Fibroblast of lung (primary cell): ENCODE data around the gene SLC11A2.

Experiments used
- CTCF ChIP-seq, 2 donors: IDR thresholded peaks in 1 of 2; conservative IDR thresholded peaks in 1 of 2; 1 replicate in 1 of 2; 2 replicates in 1 of 2; pipeline ENCODE4 v1.5.1; 2011 to 2012; ENCODE audit warnings: low read length in 2 of 2, control low read depth in 1 of 2, inconsistent platforms in 1 of 2, low read depth in 1 of 2, mild to moderate bottlenecking in 1 of 2
- EZH2 ChIP-seq: IDR thresholded peaks from 2 replicates; pipeline ENCODE4 v1.5.1; 2012; ENCODE audit warnings: low read length, control low read depth, mild to moderate bottlenecking; ENCODE audit errors: missing control alignments

DNA sequence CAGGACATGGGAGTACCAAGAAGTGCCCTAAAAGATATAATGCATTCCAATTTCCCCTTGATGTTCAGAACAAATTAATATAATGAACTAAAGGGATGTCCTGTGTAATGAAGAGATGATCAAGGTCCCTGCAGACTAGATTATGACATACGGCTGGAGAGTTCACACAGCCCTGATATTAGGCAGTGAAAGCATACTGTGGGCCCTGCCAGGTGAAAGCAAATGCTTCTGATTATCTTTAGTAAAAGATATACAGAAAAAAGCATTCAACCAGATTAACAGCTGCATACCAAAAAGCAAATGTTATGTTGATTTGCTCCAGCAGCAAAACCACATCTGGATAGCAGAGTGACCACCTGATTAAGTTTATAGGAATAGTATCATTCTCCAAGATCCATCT, 61.8 kb downstream of the SLC11A2 start:
- no peak for TF ChIP-seq CTCF (conservative IDR thresholded peaks at IDR 0.05 in 1 of 2, IDR thresholded peaks at IDR 0.05 in 1 of 2; ENCODE audit: low read depth in 1 of 2, low read length in 2 of 2)
- no peak for TF ChIP-seq EZH2
